Activated CD4-positive, alpha-beta T cell treated with anti-CD3 and anti-CD28 coated beads for 1 hour (primary cell): ENCODE data around the gene C6orf118.

Experiments
- DNase-seq: peaks from one replicate; pipeline ENCODE4 v3.0.0-alpha.2; 2020

Gene C6orf118

GRCh38 chr6:165243801-165244200, 65.6 kb downstream of the C6orf118 start:
- DNase-seq = no peak

- DNase-seq = no peak
Measured at GRCh38 chr6:165236326-165236725, 73.1 kb downstream of the C6orf118 start.

- DNase-seq = no peak
Measured at GRCh38 chr6:165232731-165233488, 76.5 kb downstream of the C6orf118 start.

DNA sequence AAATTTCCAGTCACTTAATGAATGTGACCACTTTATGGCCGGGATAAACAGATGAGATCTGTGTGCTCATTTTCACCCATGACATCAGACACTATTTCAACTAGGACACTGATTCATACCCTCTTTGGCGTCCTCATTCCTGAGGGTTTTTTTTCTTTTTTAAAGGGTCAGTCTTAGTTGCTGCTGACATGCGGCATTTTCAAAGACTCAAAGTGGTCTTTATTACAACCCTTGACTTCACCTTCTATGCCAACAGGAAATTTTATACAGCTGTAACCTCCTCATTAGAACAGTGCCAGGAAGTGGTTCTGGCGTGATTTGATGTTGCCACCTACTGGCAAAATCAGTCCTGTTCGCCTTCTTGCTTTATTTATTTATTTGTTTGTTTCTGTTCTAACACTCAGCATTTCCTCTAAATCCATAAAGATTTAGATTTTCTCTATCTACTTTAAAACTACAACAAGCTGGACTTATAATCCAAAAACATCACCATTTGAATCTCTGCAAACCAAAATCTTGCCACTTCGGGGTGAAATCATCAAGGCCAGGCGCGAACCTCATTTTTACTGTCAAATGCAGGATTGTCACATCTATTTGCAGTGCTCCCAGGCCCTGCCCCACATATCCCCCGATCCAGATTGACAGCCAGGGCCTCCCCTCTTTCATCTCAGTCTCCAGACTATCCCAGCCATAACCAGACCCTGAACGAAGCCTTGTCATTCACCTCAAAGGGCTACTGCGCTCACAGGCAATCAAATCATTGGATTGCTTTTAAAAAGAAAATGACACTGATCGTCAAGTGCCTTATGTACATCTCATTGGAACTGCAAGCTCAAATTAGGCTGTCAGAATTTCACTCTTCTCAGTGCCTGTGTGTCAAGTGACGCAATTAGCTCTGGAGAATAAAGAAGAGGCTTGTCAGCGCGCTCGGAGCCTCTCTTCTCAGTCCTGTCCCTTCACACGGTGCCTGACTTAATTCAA, 77.5 kb downstream of the C6orf118 start:
- DNase-seq = no peak

DNA sequence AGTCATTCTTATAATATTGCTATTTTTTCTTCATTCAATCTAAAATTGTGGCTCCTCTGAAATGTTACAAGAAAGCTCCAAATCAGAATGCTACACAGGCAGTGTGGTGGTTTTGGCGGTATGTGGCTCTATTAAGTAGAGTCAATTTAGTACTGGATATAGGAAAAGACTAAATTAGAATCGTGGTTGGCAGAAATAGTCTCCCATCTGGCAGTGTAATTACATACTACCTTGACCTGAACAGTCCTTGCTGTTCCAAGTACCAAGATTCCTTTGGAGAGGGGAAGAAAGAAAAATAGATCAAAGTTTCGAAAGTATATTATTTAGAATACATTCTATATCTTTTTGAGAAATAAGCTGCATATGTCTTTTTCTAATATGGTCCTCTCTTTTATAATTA, 78.2 kb downstream of the C6orf118 start:
- no peak for DNase-seq
